T-helper 1 cell treated with Interleukin-12 subunit alpha and Interleukin-12 subunit beta and Interleukin-4 antibody, amounts not matched to agents 30 μg/mL and 1 μg/mL, for 36 hours (primary cell): ENCODE data around the gene PCDHA6.
"Not testable (repeated sequence)": the region's sequence is repeated elsewhere in the genome, so short reads cannot be mapped to it uniquely, and the experiment has no call there.

Experiments used
- H3K27ac Mint-ChIP-seq: one replicate; pipeline ENCODE4 v1.8.0; 2021; ENCODE audit warnings: mild to moderate bottlenecking, mixed read lengths
- H3K27me3 Mint-ChIP-seq: one replicate; pipeline ENCODE4 v1.8.0; 2021; ENCODE audit warnings: low read depth, mixed read lengths
- H3K36me3 Mint-ChIP-seq: one replicate; pipeline ENCODE4 v1.8.0; 2021; ENCODE audit warnings: low read depth, mixed read lengths
- H3K4me1 Mint-ChIP-seq: one replicate; pipeline ENCODE4 v1.8.0; 2021; ENCODE audit warnings: low read depth, mixed read lengths
- H3K4me3 Mint-ChIP-seq: one replicate; pipeline ENCODE4 v1.8.0; 2021; ENCODE audit warnings: mild to moderate bottlenecking, moderate library complexity, mixed read lengths
- H3K9me3 Mint-ChIP-seq: one replicate; pipeline ENCODE4 v1.8.0; 2021; ENCODE audit warnings: mixed read lengths

The PCDHA6 gene

GRCh38 chr5:140827704-140828361 lies at the start of gene PCDHA6:
TSS of gene PCDHA6 (plus strand) at chr5:140827960. CDS start at chr5:140828092, 132 bp downstream.
- no peak within 1 kb of the TSS for H3K4me3 Mint-ChIP-seq
- no peaks in the 10 kb centered on the region for H3K27me3 Mint-ChIP-seq
- peak within 1 kb of the TSS; percentile 36 for H3K27ac Mint-ChIP-seq
- no peaks in the 10 kb centered on the region for H3K4me1 Mint-ChIP-seq
- H3K9me3 Mint-ChIP-seq = peaks cover 36% of the 10 kb centered on the region
- peaks cover 3% of the 10 kb centered on the region for H3K36me3 Mint-ChIP-seq

- Mint-ChIP-seq H3K27ac (no peak overlapping the region), H3K4me3 (no peak overlapping the region), H3K27me3 (no peaks in the 10 kb centered on the region), H3K36me3 (no peaks in the 10 kb centered on the region), H3K4me1 (no peaks in the 10 kb centered on the region), H3K9me3 (peaks cover 76% of the 10 kb centered on the region)
These were observed 47.2 kb upstream of the PCDHA6 start for GRCh38 chr5:140780512-140780911.

GRCh38 chr5:140785905-140786686 lies 41.7 kb upstream of the PCDHA6 start, which contains the start of gene PCDHA1:
TSS of gene PCDHA1 (plus strand) at chr5:140786140.
- peaks cover 39% of the 10 kb centered on the region for H3K9me3 Mint-ChIP-seq
- H3K36me3 Mint-ChIP-seq = peaks cover 4% of the 10 kb centered on the region
- H3K4me3 Mint-ChIP-seq = no peak within 1 kb of the TSS
- H3K27me3 Mint-ChIP-seq = no peaks in the 10 kb centered on the region
- H3K4me1 Mint-ChIP-seq = no peaks in the 10 kb centered on the region
- H3K27ac Mint-ChIP-seq = no peak within 1 kb of the TSS

GRCh38 chr5:140787422-140787821 lies 40.3 kb upstream of the PCDHA6 start:
- H3K4me1 Mint-ChIP-seq, H3K36me3 Mint-ChIP-seq, H3K27me3 Mint-ChIP-seq, H3K4me3 Mint-ChIP-seq, H3K27ac Mint-ChIP-seq: not testable (repeated sequence)
- H3K9me3 Mint-ChIP-seq = peaks cover 32% of the 10 kb centered on the region

GRCh38 chr5:140787849-140788504 lies 39.8 kb upstream of the PCDHA6 start:
- H3K4me1 Mint-ChIP-seq, H3K27ac Mint-ChIP-seq, H3K4me3 Mint-ChIP-seq, H3K36me3 Mint-ChIP-seq, H3K27me3 Mint-ChIP-seq: not testable (repeated sequence)
- peaks cover 32% of the 10 kb centered on the region for H3K9me3 Mint-ChIP-seq

GRCh38 chr5:140791089-140791488 lies 36.7 kb upstream of the PCDHA6 start:
- Mint-ChIP-seq H3K36me3 (peaks cover under 1% of the 10 kb centered on the region), H3K27me3 (no peaks in the 10 kb centered on the region), H3K9me3 (peaks cover 38% of the 10 kb centered on the region), H3K4me3 (no peak overlapping the region), H3K4me1 (no peaks in the 10 kb centered on the region), H3K27ac (no peak overlapping the region)

GRCh38 chr5:140794595-140795258 lies 33.0 kb upstream of the PCDHA6 start, which contains the start of gene PCDHA2:
TSS of gene PCDHA2 (plus strand) at chr5:140794852.
- Mint-ChIP-seq H3K9me3 (peaks cover 36% of the 10 kb centered on the region), H3K27ac (no peak within 1 kb of the TSS), H3K4me1 (no peaks in the 10 kb centered on the region), H3K4me3 (no peak within 1 kb of the TSS), H3K27me3 (no peaks in the 10 kb centered on the region), H3K36me3 (no peaks in the 10 kb centered on the region)

- H3K27ac Mint-ChIP-seq = no peak overlapping the region
- H3K36me3 Mint-ChIP-seq = no peaks in the 10 kb centered on the region
- no peaks in the 10 kb centered on the region for H3K27me3 Mint-ChIP-seq
- H3K4me1 Mint-ChIP-seq = no peaks in the 10 kb centered on the region
- H3K4me3 Mint-ChIP-seq = no peak overlapping the region
- peaks cover 40% of the 10 kb centered on the region for H3K9me3 Mint-ChIP-seq
These were observed 32.5 kb upstream of the PCDHA6 start for GRCh38 chr5:140795259-140795641.

GRCh38 chr5:140796072-140796717 lies 31.6 kb upstream of the PCDHA6 start:
- H3K27me3 Mint-ChIP-seq, H3K36me3 Mint-ChIP-seq, H3K4me1 Mint-ChIP-seq, H3K4me3 Mint-ChIP-seq, H3K27ac Mint-ChIP-seq: not testable (repeated sequence)
- H3K9me3 Mint-ChIP-seq = peaks cover 36% of the 10 kb centered on the region

GRCh38 chr5:140796718-140797095 lies 31.1 kb upstream of the PCDHA6 start:
- H3K27me3 Mint-ChIP-seq = no peaks in the 10 kb centered on the region
- H3K27ac Mint-ChIP-seq = no peak overlapping the region
- H3K4me1 Mint-ChIP-seq = no peaks in the 10 kb centered on the region
- peaks cover 35% of the 10 kb centered on the region for H3K9me3 Mint-ChIP-seq
- no peak overlapping the region for H3K4me3 Mint-ChIP-seq
- no peaks in the 10 kb centered on the region for H3K36me3 Mint-ChIP-seq

GRCh38 chr5:140800816-140801493 lies 26.8 kb upstream of the PCDHA6 start, which contains the start of gene PCDHA3:
TSS of gene PCDHA3 (plus strand) at chr5:140801057.
- Mint-ChIP-seq H3K27me3 (no peaks in the 10 kb centered on the region), H3K4me1 (no peaks in the 10 kb centered on the region), H3K36me3 (no peaks in the 10 kb centered on the region), H3K9me3 (peaks cover 21% of the 10 kb centered on the region), H3K27ac (peak within 1 kb of the TSS; percentile 6), H3K4me3 (no peak within 1 kb of the TSS)

- Mint-ChIP-seq H3K9me3 (peaks cover 23% of the 10 kb centered on the region), H3K27me3 (no peaks in the 10 kb centered on the region), H3K27ac (no peak overlapping the region), H3K4me3 (no peak overlapping the region), H3K36me3 (no peaks in the 10 kb centered on the region), H3K4me1 (no peaks in the 10 kb centered on the region)
These were observed 26.3 kb upstream of the PCDHA6 start for GRCh38 chr5:140801494-140801841.

GRCh38 chr5:140802381-140802780 lies 25.4 kb upstream of the PCDHA6 start:
- not testable (repeated sequence) for H3K4me1 Mint-ChIP-seq, H3K27me3 Mint-ChIP-seq, H3K4me3 Mint-ChIP-seq, H3K27ac Mint-ChIP-seq, H3K36me3 Mint-ChIP-seq
- H3K9me3 Mint-ChIP-seq = peaks cover 25% of the 10 kb centered on the region
